ENCODE results near the gene SCAI.

Gene SCAI

DNA sequence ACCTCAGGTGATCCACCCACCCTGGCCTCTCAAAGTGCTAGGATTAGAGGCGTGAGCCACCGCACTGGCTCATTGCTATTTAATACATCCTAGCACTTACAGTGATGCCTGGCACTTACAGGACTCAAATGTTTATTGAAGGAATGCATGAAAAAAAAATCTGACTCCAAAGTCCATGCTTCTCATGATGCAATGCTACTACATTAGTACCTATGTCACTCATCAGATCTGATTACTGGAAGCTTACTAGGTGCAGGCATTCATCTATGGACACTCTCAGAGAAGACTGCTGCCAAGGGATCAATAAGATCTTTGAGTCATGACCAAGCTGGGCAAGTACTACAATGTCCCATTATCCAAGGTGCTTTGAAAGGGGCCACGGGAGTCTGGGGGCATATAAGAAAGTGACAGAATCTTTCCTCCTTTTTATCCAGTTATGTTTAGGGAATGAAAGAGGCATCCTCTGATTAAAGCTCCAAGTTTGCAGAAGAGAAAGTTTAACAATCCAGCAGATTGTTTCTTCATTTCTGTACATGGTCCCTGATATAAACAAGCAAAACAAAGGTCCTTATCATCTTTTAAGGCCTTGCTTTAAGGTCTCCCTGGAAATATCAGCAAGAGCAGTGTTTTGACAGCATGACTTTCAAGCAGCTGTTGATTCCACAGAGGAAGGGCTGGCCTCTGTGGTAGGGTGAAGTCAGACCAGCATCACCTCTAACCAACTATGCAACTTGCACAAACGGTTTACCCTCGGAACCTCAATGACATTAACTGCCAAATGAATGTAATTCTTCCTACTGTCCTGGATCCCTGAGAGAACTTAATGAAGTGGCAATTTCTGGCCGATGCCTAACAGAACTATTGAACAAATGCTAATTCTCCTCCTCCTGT is 245.5 kb downstream of the SCAI start:
- Histone ChIP-seq H3K9ac (ENCODE audit: low read length) (no peak overlapping the region), H3K36me3 (ENCODE audit: control insufficient read depth, insufficient read depth, low read length, severe bottlenecking) (peaks cover 57% of the 10 kb centered on the region), H3K4me1 (ENCODE audit: control insufficient read depth, insufficient read depth, low read length) (peaks cover 8% of the 10 kb centered on the region), H3K27me3 (replicated peaks; ENCODE audit: control insufficient read depth, insufficient read depth, low read length) (no peaks in the 10 kb centered on the region), H3K4me3 (ENCODE audit: low read length) (no peak overlapping the region), H3K9me3 (ENCODE audit: control insufficient read depth, low read length) (no peaks in the 10 kb centered on the region)
- DNase-seq (ENCODE audit: low read depth), result no peak

DNA sequence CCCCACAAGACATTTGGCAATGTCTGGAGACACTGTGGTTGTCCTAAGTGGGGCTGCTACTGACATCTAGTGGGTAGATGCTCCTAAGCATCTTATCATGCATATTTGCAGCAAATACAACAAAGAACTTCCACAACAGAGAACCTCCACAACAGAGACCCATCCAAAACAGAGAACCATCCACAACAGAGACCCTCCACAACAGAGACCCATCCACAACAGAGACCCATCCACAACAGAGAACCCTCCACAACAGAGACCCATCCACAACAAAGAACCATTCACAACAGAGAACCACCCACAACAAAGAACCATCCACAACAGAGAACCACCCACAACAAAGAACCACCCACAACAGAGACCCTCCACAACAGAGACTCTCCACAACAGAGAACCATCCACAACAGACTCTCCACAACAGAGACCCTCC is 248.6 kb downstream of the SCAI start:
- no peak overlapping the region for H3K4me3 ChIP-seq (ENCODE audit: low read length)
- DNase-seq (ENCODE audit: low read depth), result peak; percentile 55

GRCh38 chr9:124894035-124894740 is 249.1 kb downstream of the SCAI start:
- H3K36me3 ChIP-seq (ENCODE audit: control insufficient read depth, insufficient read depth, low read length, severe bottlenecking), result peaks cover 71% of the 10 kb centered on the region
- peak overlapping the region; percentile 21 for H3K9ac ChIP-seq (ENCODE audit: low read length)
- H3K4me3 ChIP-seq (ENCODE audit: low read length), result no peak overlapping the region
- no peaks in the 10 kb centered on the region for H3K9me3 ChIP-seq (ENCODE audit: control insufficient read depth, low read length)
- H3K4me1 ChIP-seq (ENCODE audit: control insufficient read depth, insufficient read depth, low read length), result peaks cover 3% of the 10 kb centered on the region
- no peak for DNase-seq (ENCODE audit: low read depth)
- H3K27me3 ChIP-seq (replicated peaks; ENCODE audit: control insufficient read depth, insufficient read depth, low read length), result no peaks in the 10 kb centered on the region

More for the DNA sequence above, 248.6 kb downstream of the SCAI start:
- Histone ChIP-seq H3K4me1 (ENCODE audit: control insufficient read depth, insufficient read depth, low read length) (peaks cover 3% of the 10 kb centered on the region), H3K9ac (ENCODE audit: low read length) (peak overlapping the region; percentile 21), H3K9me3 (ENCODE audit: control insufficient read depth, low read length) (no peaks in the 10 kb centered on the region), H3K36me3 (ENCODE audit: control insufficient read depth, insufficient read depth, low read length, severe bottlenecking) (peaks cover 71% of the 10 kb centered on the region), H3K27me3 (replicated peaks; ENCODE audit: control insufficient read depth, insufficient read depth, low read length) (no peaks in the 10 kb centered on the region)

Data from adipocyte (in vitro differentiated cells).